MM.1S (cell line): ENCODE measurements around the gene PLSCR1.

ENCODE experiments used
- DNase-seq: peaks from one replicate; pipeline ENCODE4 v3.0.0-alpha.2; 2015
- H2AFZ ChIP-seq: fragments of 300-600 bp; sonication (generic); 2 replicates; pipeline ENCODE4 v1.6.0; 2016; ENCODE audit warnings: antibody characterized with exemption, low read length
- H3F3A ChIP-seq: fragments of 300-600 bp; sonication (generic); 2 replicates; pipeline ENCODE4 v1.6.1; 2016; ENCODE audit warnings: mild to moderate bottlenecking, antibody characterized with exemption, low read length, moderate library complexity, mixed read lengths; ENCODE audit not compliant: insufficient read depth
- H3K27ac ChIP-seq: fragments of 300-600 bp; sonication (generic); 2 replicates; pipeline ENCODE4 v1.5.1; 2016; ENCODE audit warnings: mild to moderate bottlenecking, low read length
- H3K27me3 ChIP-seq: fragments of 300-600 bp; sonication (generic); replicated peaks from 2 replicates; pipeline ENCODE4 v1.6.0; 2016; ENCODE audit warnings: low read length; ENCODE audit not compliant: insufficient read depth
- H3K36me3 ChIP-seq: fragments of 300-600 bp; sonication (generic); replicated peaks from 2 replicates; pipeline ENCODE4 v1.6.1; 2016; ENCODE audit warnings: mild to moderate bottlenecking, low read length, mixed read lengths; ENCODE audit not compliant: insufficient read depth
- H3K4me1 ChIP-seq: fragments of 300-600 bp; sonication (generic); 2 replicates; pipeline ENCODE4 v1.6.1; 2016; ENCODE audit warnings: low read length, mixed read lengths
- H3K4me2 ChIP-seq: fragments of 300-600 bp; sonication (generic); 2 replicates; pipeline ENCODE4 v1.6.0; 2016; ENCODE audit warnings: low read depth, low read length
- H3K4me3 ChIP-seq: fragments of 300-600 bp; sonication (generic); 2 replicates; pipeline ENCODE4 v1.5.1; 2016; ENCODE audit warnings: low read length, mixed read lengths
- H3K79me2 ChIP-seq: fragments of 300-600 bp; sonication (generic); 2 replicates; pipeline ENCODE4 v1.6.1; 2016; ENCODE audit warnings: mixed run types, low read length, mixed read lengths
- H3K9ac ChIP-seq: fragments of 300-600 bp; sonication (generic); 2 replicates; pipeline ENCODE4 v1.6.1; 2016; ENCODE audit warnings: low read length, mixed read lengths
- H3K9me2 ChIP-seq: fragments of 300-600 bp; sonication (generic); replicated peaks from 2 replicates; pipeline ENCODE4 v1.6.1; 2016; ENCODE audit warnings: mild to moderate bottlenecking, low read length, mixed read lengths; ENCODE audit not compliant: insufficient read depth
- H3K9me3 ChIP-seq: fragments of 300-600 bp; sonication (generic); replicated peaks from 2 replicates; pipeline ENCODE4 v1.6.1; 2016; ENCODE audit warnings: mild to moderate bottlenecking, low read length, mixed read lengths; ENCODE audit not compliant: insufficient read depth
- H4K20me1 ChIP-seq: fragments of 300-600 bp; sonication (generic); 2 replicates; pipeline ENCODE4 v1.6.1; 2016; ENCODE audit warnings: mild to moderate bottlenecking, low read length, moderate library complexity, mixed read lengths; ENCODE audit not compliant: insufficient read depth
- EZH2 ChIP-seq: fragments of 300-600 bp; sonication (generic); optimal IDR thresholded peaks from 2 replicates; pipeline ENCODE3; 2017; ENCODE audit warnings: low read depth, mild to moderate bottlenecking, antibody characterized with exemption, low read length, mixed read lengths
- EZH2phosphoT487 ChIP-seq: fragments of 300-600 bp; sonication (generic); IDR thresholded peaks from 2 replicates; pipeline ENCODE4 v1.6.1; 2018; ENCODE audit warnings: antibody characterized with exemption, low read length
- TF ChIP-seq, protein P1 (sequence below): fragments of 300-600 bp; sonication (generic); IDR thresholded peaks from 2 replicates; pipeline ENCODE4 v1.5.1; 2016; ENCODE audit warnings: antibody characterized with exemption, low read length, mixed read lengths

The PLSCR1 gene

DNA sequence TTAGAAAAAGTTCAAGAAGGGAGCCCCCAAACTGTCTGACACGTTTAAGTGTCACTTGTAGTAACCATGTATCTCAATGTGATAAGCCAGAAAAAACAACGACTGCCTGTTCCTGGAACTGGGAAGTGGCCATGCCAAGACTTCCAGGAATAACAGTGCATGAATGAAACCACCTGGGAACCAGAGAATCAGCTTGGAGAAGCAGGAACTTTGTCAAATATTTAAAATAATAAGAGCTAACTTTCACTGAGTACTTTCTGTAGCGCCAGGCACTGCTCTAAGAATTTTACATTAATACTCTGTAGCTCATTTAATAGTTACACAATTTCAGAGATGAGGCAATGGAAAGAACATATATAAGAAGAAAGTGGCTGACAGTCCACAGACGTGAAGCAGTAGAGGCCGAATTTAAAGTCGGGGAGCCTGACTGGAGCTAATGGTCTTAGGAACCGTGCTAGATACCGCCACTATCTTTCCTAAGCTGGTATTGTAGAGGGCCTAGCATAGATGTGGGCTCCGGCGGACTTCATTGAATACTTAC lies 876 bp downstream of the PLSCR1 start:
- H3K36me3 ChIP-seq, result no peaks in the 10 kb centered on the region
- H2AFZ ChIP-seq, result peak overlapping the region; percentile 81; the same call in 1 of the 2 replicates
- H3K27ac ChIP-seq, result peak overlapping the region; percentile 69; the same call in 1 of the 2 replicates
- peak overlapping the region; percentile 77; the same call in 1 of the 2 replicates for H3K9ac ChIP-seq
- peaks cover 53% of the 10 kb centered on the region for H3K79me2 ChIP-seq
- no peaks in the 10 kb centered on the region for H4K20me1 ChIP-seq
- no peak for DNase-seq
- peak overlapping the region; percentile 50 for H3K4me2 ChIP-seq
- peaks cover 59% of the 10 kb centered on the region for H3K4me1 ChIP-seq
- no peak for TF ChIP-seq EZH2phosphoT487
- no peak for TF ChIP-seq EZH2
- TF ChIP-seq, protein P1, sequence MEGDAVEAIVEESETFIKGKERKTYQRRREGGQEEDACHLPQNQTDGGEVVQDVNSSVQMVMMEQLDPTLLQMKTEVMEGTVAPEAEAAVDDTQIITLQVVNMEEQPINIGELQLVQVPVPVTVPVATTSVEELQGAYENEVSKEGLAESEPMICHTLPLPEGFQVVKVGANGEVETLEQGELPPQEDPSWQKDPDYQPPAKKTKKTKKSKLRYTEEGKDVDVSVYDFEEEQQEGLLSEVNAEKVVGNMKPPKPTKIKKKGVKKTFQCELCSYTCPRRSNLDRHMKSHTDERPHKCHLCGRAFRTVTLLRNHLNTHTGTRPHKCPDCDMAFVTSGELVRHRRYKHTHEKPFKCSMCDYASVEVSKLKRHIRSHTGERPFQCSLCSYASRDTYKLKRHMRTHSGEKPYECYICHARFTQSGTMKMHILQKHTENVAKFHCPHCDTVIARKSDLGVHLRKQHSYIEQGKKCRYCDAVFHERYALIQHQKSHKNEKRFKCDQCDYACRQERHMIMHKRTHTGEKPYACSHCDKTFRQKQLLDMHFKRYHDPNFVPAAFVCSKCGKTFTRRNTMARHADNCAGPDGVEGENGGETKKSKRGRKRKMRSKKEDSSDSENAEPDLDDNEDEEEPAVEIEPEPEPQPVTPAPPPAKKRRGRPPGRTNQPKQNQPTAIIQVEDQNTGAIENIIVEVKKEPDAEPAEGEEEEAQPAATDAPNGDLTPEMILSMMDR, result no peak
- H3K9me2 ChIP-seq, result no peaks in the 10 kb centered on the region
- peaks cover 41% of the 10 kb centered on the region for H3F3A ChIP-seq
- H3K9me3 ChIP-seq, result no peaks in the 10 kb centered on the region
- H3K4me3 ChIP-seq, result peak overlapping the region; percentile 69
- H3K27me3 ChIP-seq, result no peaks in the 10 kb centered on the region

DNA sequence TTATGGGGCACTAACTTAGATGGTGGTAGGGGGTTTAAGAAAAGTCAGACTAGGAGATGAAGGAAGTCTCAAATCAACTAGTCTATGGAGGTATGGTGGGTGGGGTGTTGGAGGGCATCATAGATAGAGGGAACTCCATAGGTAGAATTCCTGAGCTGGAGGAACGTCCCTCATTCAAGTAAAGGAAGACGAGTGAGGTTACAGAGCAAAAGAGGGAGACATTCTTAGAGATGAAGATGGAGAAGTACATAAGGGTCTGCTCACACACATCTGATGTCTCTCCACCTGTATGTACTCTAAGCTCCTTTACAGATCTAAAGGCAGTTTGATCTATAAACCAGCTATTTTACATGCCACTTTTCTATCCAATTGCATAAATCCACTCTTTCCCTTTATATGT lies 1.4 kb downstream of the PLSCR1 start:
- H3K27me3 ChIP-seq, result no peaks in the 10 kb centered on the region
- DNase-seq, result no peak
- no peaks in the 10 kb centered on the region for H4K20me1 ChIP-seq
- H3K4me1 ChIP-seq, result peaks cover 58% of the 10 kb centered on the region
- H3K27ac ChIP-seq, result no peak overlapping the region
- H2AFZ ChIP-seq, result no peak overlapping the region
- peak overlapping the region; percentile 69 for H3K4me3 ChIP-seq
- no peaks in the 10 kb centered on the region for H3K9me2 ChIP-seq
- no peaks in the 10 kb centered on the region for H3K36me3 ChIP-seq
- H3K79me2 ChIP-seq, result peaks cover 58% of the 10 kb centered on the region
- no peaks in the 10 kb centered on the region for H3K9me3 ChIP-seq
- peaks cover 41% of the 10 kb centered on the region for H3F3A ChIP-seq
- peak overlapping the region; percentile 50 for H3K4me2 ChIP-seq
- peak overlapping the region; percentile 77; the same call in 1 of the 2 replicates for H3K9ac ChIP-seq
- TF ChIP-seq EZH2 (no peak), EZH2phosphoT487 (no peak)
- TF ChIP-seq, protein P1, result no peak

GRCh38 chr3:146542179-146542578 lies 2.2 kb downstream of the PLSCR1 start:
- H3K27me3 ChIP-seq, result no peaks in the 10 kb centered on the region
- H3K36me3 ChIP-seq, result 0 out of 2 replicates have a peak, but pooled peaks cover 3% of the 10 kb centered on the region
- H3K9me2 ChIP-seq, result no peaks in the 10 kb centered on the region
- H3K4me1 ChIP-seq, result peaks cover 50% of the 10 kb centered on the region
- no peak overlapping the region for H3K4me3 ChIP-seq
- no peak for TF ChIP-seq EZH2
- no peak for TF ChIP-seq EZH2phosphoT487
- TF ChIP-seq, protein P1, result no peak
- no peaks in the 10 kb centered on the region for H3K9me3 ChIP-seq
- no peak overlapping the region for H2AFZ ChIP-seq
- H4K20me1 ChIP-seq, result no peaks in the 10 kb centered on the region
- peaks cover 66% of the 10 kb centered on the region for H3K79me2 ChIP-seq
- peak overlapping the region; percentile 50 for H3K4me2 ChIP-seq
- no peak for DNase-seq
- no peak overlapping the region for H3K27ac ChIP-seq
- peaks cover 36% of the 10 kb centered on the region for H3F3A ChIP-seq
- no peak overlapping the region for H3K9ac ChIP-seq
